ENCODE results near the gene WWTR1.

- no peak for TF ChIP-seq CTCF (IDR thresholded peaks at IDR 0.05; ENCODE audit: insufficient read depth, low read length)
- no peak for TF ChIP-seq REST (IDR thresholded peaks at IDR 0.05; ENCODE audit: insufficient replicate concordance, low read depth)
These were observed 42.0 kb downstream of the WWTR1 start for GRCh38 chr3:149615731-149616221.

Data from HL-60 (cell line).